Measurements from ENCODE around the gene GTF2I. TPM values are rescaled to one million over a fixed set of nuclear protein-coding genes. Genes with fewer than 3 reads are reported as not detected.

GTF2I gene
- 100 to 1,000 TPM; 144 to 191 (median 156) TPM for total RNA-seq

DNA sequence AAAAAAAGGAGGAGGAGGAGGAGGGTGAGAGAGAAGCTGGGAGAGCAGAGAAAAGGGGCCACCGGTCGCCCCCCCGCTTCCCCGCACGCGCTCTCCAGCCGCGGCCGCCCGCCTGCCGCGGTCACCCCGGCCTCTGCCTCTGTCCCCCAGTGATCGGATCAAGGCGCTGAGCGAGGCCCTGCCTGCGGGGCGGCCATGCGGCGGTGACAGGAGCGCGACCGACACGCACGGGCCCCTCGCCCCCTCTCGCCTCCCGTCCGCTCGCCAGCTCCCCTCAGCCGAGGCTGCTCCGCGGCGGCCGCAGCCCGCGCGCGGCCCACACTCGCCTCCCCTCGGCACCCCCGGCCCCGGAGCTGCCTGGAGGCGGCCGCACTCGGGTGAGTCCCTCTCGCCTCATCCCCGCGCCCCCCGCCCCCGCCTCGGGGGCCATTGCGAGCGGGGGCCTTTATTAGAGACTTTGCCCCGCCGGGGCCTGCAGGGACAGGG is at the start of gene GTF2I:
Gene GTF2I (plus strand): TSS at position 27 of the 486 bp plus-strand sequence. CDS start 31,411 bp downstream, outside the sequence.
- peak within 1 kb of the TSS; percentile 99 for H3K4me3 ChIP-seq (ENCODE audit: low read depth, poor library complexity, severe bottlenecking)
- intact Hi-C loops (cut with DNase I; ENCODE audit: low total_unique reads), result no loop called here
- 0% methylated on average over 31 to 44 of the region's 56 CpGs for WGBS, 2 donors
- TF ChIP-seq CTCF (IDR thresholded peaks at IDR 0.05) (no peak), POLR2A (IDR thresholded peaks at IDR 0.05) (no peak)
- DNase-seq (ENCODE audit: low spot score in 2 of 2), result peak in 1 of 2 donors; percentile 89

GRCh38 chr7:74612015-74612829 is 45.3 kb upstream of the GTF2I start:
- peak; percentile 60 to 90 for DNase-seq (ENCODE audit: low spot score in 2 of 2)
- TF ChIP-seq POLR2A (IDR thresholded peaks at IDR 0.05), result no peak
- TF ChIP-seq CTCF (IDR thresholded peaks at IDR 0.05), result no peak
- intact Hi-C loops (cut with DNase I; ENCODE audit: low total_unique reads), result no loop called here
- WGBS, 2 donors, result 42 to 47% methylated on average over 11 of the region's 11 CpGs
- no peak overlapping the region for H3K4me3 ChIP-seq (ENCODE audit: low read depth, poor library complexity, severe bottlenecking)

GRCh38 chr7:74615933-74616780 is 41.4 kb upstream of the GTF2I start:
- 91 to 92% methylated on average over 13 of the region's 13 CpGs for whole genome bisulfite sequencing, 2 donors
- TF ChIP-seq POLR2A (IDR thresholded peaks at IDR 0.05) (no peak), CTCF (IDR thresholded peaks at IDR 0.05) (no peak)
- no peak for DNase-seq (ENCODE audit: low spot score in 2 of 2)
- intact Hi-C loops (cut with DNase I; ENCODE audit: low total_unique reads), result no loop called here
- no peak overlapping the region for H3K4me3 ChIP-seq (ENCODE audit: low read depth, poor library complexity, severe bottlenecking)

DNA sequence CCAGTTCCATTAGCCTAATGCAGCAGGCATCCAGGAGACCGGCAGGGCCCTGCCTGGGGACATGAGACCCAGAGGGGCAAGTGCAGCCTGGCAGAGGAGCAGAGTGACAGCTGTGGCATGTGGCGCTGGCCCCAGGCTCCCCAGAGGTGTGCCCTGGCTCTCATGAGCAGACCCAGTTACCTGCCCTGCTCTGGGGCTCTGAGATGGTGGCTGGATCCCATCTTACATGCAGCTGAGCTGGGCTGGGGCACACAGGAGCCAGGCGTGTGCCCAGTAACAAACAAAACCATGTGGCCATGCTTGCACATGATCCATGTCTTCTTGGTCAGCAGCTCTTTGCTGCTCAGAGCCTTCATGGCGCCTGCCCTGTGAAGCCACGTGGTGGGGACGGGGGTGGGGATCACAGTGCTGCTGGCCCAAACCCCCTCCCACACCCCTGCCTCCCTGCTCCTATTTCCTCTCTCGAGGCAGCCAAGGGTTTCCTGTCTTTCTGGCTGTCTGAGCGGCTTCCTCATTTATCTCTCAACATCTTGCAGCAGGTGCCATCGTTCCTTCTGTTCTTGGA is 40.3 kb upstream of the GTF2I start:
- H3K4me3 ChIP-seq (ENCODE audit: low read depth, poor library complexity, severe bottlenecking), result no peak overlapping the region
- TF ChIP-seq CTCF (IDR thresholded peaks at IDR 0.05) (no peak), POLR2A (IDR thresholded peaks at IDR 0.05) (no peak)
- no peak for DNase-seq (ENCODE audit: low spot score in 2 of 2)
- WGBS, 2 donors, result 33 to 48% methylated on average over 6 to 7 of the region's 9 CpGs
- intact Hi-C loops (cut with DNase I; ENCODE audit: low total_unique reads), result no loop called here

DNA sequence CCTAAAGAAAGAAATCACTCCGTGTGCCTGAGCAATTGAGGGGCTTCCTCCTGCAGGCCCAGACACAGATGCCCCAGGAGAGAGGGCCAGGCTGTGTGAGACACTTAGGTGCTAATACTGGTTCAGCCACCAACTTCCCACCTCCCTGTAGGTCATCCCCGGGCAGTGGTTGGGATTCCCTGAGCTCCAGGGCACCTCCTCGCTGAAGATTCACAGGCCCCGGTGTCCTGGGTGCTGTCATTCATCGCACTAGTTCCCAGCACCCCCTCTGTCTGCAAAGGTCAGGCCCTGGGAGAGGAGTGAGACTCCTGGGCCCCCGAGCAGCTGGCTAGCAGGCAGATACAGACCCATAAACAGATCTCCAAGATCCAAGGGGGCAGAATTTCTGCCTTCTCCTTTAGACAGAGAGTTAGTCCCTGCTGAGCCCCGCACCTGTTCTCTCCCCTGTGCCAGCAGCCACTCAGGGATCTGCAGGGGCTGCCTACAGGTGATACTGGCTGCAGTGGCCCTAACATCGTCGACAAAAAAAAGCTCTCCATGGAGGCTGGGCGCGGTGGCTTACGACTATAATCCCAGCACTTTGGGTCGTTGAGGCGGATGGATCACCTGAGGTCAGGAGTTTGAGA is 38.2 kb upstream of the GTF2I start:
- intact Hi-C loops (cut with DNase I; ENCODE audit: low total_unique reads), result no loop called here
- TF ChIP-seq POLR2A (IDR thresholded peaks at IDR 0.05) (no peak), CTCF (IDR thresholded peaks at IDR 0.05) (no peak)

More for the DNA sequence above, 38.2 kb upstream of the GTF2I start:
- 89 to 91% methylated on average over 14 of the region's 14 CpGs for WGBS, 2 donors
- no peak overlapping the region for H3K4me3 ChIP-seq (ENCODE audit: low read depth, poor library complexity, severe bottlenecking)
- no peak for DNase-seq (ENCODE audit: low spot score in 2 of 2)

All from lower leg skin (tissue), 4 donors.